ENCODE measurements around the gene BHLHE23. TPM values are rescaled to one million over a fixed set of nuclear protein-coding genes. Genes with fewer than 3 reads are reported as not detected.

BHLHE23 gene
- total RNA-seq, 1 experiment from 2014 or later: not detected

- Histone ChIP-seq H3K9me3 (ENCODE audit: low read length) (no peaks in the 10 kb centered on the region), H3K36me3 (ENCODE audit: insufficient read depth, low read length) (0 out of 2 replicates have a peak, but pooled peaks cover 4% of the 10 kb centered on the region), H3K27ac (ENCODE audit: low read length) (no peak overlapping the region), H3K27me3 (ENCODE audit: low read length) (no peaks in the 10 kb centered on the region), H3K79me2 (ENCODE audit: low read length) (no peaks in the 10 kb centered on the region), H3K4me1 (ENCODE audit: low read length) (peaks cover 4% of the 10 kb centered on the region), H3K9me2 (replicated peaks; ENCODE audit: insufficient read depth, low read length) (no peaks in the 10 kb centered on the region), H3K9ac (ENCODE audit: low read length) (no peak overlapping the region), H2AFZ (ENCODE audit: low read length) (no peak overlapping the region), H4K20me1 (ENCODE audit: insufficient read depth, low read depth, low read length) (no peaks in the 10 kb centered on the region; the same call in 1 of the 2 replicates), H3K4me3 (ENCODE audit: low read length) (no peak overlapping the region), H3K4me2 (ENCODE audit: low read depth, low read length, poor library complexity, severe bottlenecking) (no peak overlapping the region)
- peak; percentile 52 for DNase-seq
These were observed 38.2 kb downstream of the BHLHE23 start for GRCh38 chr20:62968378-62969178.

- Histone ChIP-seq H3K27ac (ENCODE audit: low read length) (no peak overlapping the region), H3K9me2 (replicated peaks; ENCODE audit: insufficient read depth, low read length) (no peaks in the 10 kb centered on the region), H3K79me2 (ENCODE audit: low read length) (no peaks in the 10 kb centered on the region), H2AFZ (ENCODE audit: low read length) (no peak overlapping the region), H3K36me3 (ENCODE audit: insufficient read depth, low read length) (0 out of 2 replicates have a peak, but pooled peaks cover 4% of the 10 kb centered on the region), H3K27me3 (ENCODE audit: low read length) (no peaks in the 10 kb centered on the region), H3K4me2 (ENCODE audit: low read depth, low read length, poor library complexity, severe bottlenecking) (no peak overlapping the region), H3K9me3 (ENCODE audit: low read length) (no peaks in the 10 kb centered on the region), H4K20me1 (ENCODE audit: insufficient read depth, low read depth, low read length) (no peaks in the 10 kb centered on the region; the same call in 1 of the 2 replicates), H3K4me3 (ENCODE audit: low read length) (no peak overlapping the region), H3K4me1 (ENCODE audit: low read length) (peaks cover 4% of the 10 kb centered on the region), H3K9ac (ENCODE audit: low read length) (no peak overlapping the region)
- no peak for DNase-seq
These were observed 39.0 kb downstream of the BHLHE23 start for GRCh38 chr20:62967628-62968351.

GRCh38 chr20:62967149-62967501, 39.6 kb downstream of the BHLHE23 start:
- DNase-seq: no peak
- no peaks in the 10 kb centered on the region for H3K9me3 ChIP-seq (ENCODE audit: low read length)
- no peaks in the 10 kb centered on the region for H3K79me2 ChIP-seq (ENCODE audit: low read length)
- no peak overlapping the region for H3K9ac ChIP-seq (ENCODE audit: low read length)
- no peak overlapping the region for H2AFZ ChIP-seq (ENCODE audit: low read length)
- H3K27ac ChIP-seq (ENCODE audit: low read length): no peak overlapping the region
- no peaks in the 10 kb centered on the region; the same call in 1 of the 2 replicates for H4K20me1 ChIP-seq (ENCODE audit: insufficient read depth, low read depth, low read length)
- H3K27me3 ChIP-seq (ENCODE audit: low read length): no peaks in the 10 kb centered on the region
- H3K4me2 ChIP-seq (ENCODE audit: low read depth, low read length, poor library complexity, severe bottlenecking): no peak overlapping the region
- H3K9me2 ChIP-seq (replicated peaks; ENCODE audit: insufficient read depth, low read length): no peaks in the 10 kb centered on the region
- 0 out of 2 replicates have a peak, but pooled peaks cover 4% of the 10 kb centered on the region for H3K36me3 ChIP-seq (ENCODE audit: insufficient read depth, low read length)
- no peaks in the 10 kb centered on the region for H3K4me1 ChIP-seq (ENCODE audit: low read length)
- H3K4me3 ChIP-seq (ENCODE audit: low read length): no peak overlapping the region

GRCh38 chr20:62966212-62967148, 40.3 kb downstream of the BHLHE23 start:
- Histone ChIP-seq H3K9ac (ENCODE audit: low read length) (no peak overlapping the region), H3K4me1 (ENCODE audit: low read length) (no peaks in the 10 kb centered on the region), H3K27me3 (ENCODE audit: low read length) (no peaks in the 10 kb centered on the region), H4K20me1 (ENCODE audit: insufficient read depth, low read depth, low read length) (no peaks in the 10 kb centered on the region; the same call in 1 of the 2 replicates), H3K4me2 (ENCODE audit: low read depth, low read length, poor library complexity, severe bottlenecking) (no peak overlapping the region), H3K9me2 (replicated peaks; ENCODE audit: insufficient read depth, low read length) (no peaks in the 10 kb centered on the region), H2AFZ (ENCODE audit: low read length) (no peak overlapping the region), H3K4me3 (ENCODE audit: low read length) (no peak overlapping the region), H3K27ac (ENCODE audit: low read length) (no peak overlapping the region), H3K36me3 (ENCODE audit: insufficient read depth, low read length) (0 out of 2 replicates have a peak, but pooled peaks cover 4% of the 10 kb centered on the region), H3K9me3 (ENCODE audit: low read length) (no peaks in the 10 kb centered on the region), H3K79me2 (ENCODE audit: low read length) (no peaks in the 10 kb centered on the region)
- no peak for DNase-seq

- no peak overlapping the region for H3K4me2 ChIP-seq (ENCODE audit: low read depth, low read length, poor library complexity, severe bottlenecking)
- H4K20me1 ChIP-seq (ENCODE audit: insufficient read depth, low read depth, low read length): no peaks in the 10 kb centered on the region; the same call in 1 of the 2 replicates
- H3K9ac ChIP-seq (ENCODE audit: low read length): no peak overlapping the region
- no peaks in the 10 kb centered on the region for H3K9me3 ChIP-seq (ENCODE audit: low read length)
- H3K79me2 ChIP-seq (ENCODE audit: low read length): no peaks in the 10 kb centered on the region
- H3K4me3 ChIP-seq (ENCODE audit: low read length): no peak overlapping the region
- no peak for DNase-seq
- no peak overlapping the region for H2AFZ ChIP-seq (ENCODE audit: low read length)
- no peak overlapping the region for H3K27ac ChIP-seq (ENCODE audit: low read length)
- no peaks in the 10 kb centered on the region for H3K9me2 ChIP-seq (replicated peaks; ENCODE audit: insufficient read depth, low read length)
- no peaks in the 10 kb centered on the region for H3K4me1 ChIP-seq (ENCODE audit: low read length)
- H3K27me3 ChIP-seq (ENCODE audit: low read length): no peaks in the 10 kb centered on the region
- 0 out of 2 replicates have a peak, but pooled peaks cover 4% of the 10 kb centered on the region for H3K36me3 ChIP-seq (ENCODE audit: insufficient read depth, low read length)
These were observed 41.4 kb downstream of the BHLHE23 start for GRCh38 chr20:62965363-62965771.

GRCh38 chr20:62964700-62965099, 42.1 kb downstream of the BHLHE23 start:
- Histone ChIP-seq H4K20me1 (ENCODE audit: insufficient read depth, low read depth, low read length) (no peaks in the 10 kb centered on the region; the same call in 1 of the 2 replicates), H3K9ac (ENCODE audit: low read length) (no peak overlapping the region), H3K36me3 (ENCODE audit: insufficient read depth, low read length) (0 out of 2 replicates have a peak, but pooled peaks cover 4% of the 10 kb centered on the region), H3K27ac (ENCODE audit: low read length) (no peak overlapping the region), H3K79me2 (ENCODE audit: low read length) (no peaks in the 10 kb centered on the region), H3K9me2 (replicated peaks; ENCODE audit: insufficient read depth, low read length) (no peaks in the 10 kb centered on the region), H3K9me3 (ENCODE audit: low read length) (no peaks in the 10 kb centered on the region), H3K4me3 (ENCODE audit: low read length) (no peak overlapping the region), H3K4me1 (ENCODE audit: low read length) (no peaks in the 10 kb centered on the region), H2AFZ (ENCODE audit: low read length) (no peak overlapping the region), H3K4me2 (ENCODE audit: low read depth, low read length, poor library complexity, severe bottlenecking) (no peak overlapping the region), H3K27me3 (ENCODE audit: low read length) (no peaks in the 10 kb centered on the region)
- no peak for DNase-seq

- Histone ChIP-seq H3K27me3 (ENCODE audit: low read length) (no peaks in the 10 kb centered on the region), H3K4me3 (ENCODE audit: low read length) (no peak overlapping the region), H4K20me1 (ENCODE audit: insufficient read depth, low read depth, low read length) (no peaks in the 10 kb centered on the region; the same call in 1 of the 2 replicates), H3K36me3 (ENCODE audit: insufficient read depth, low read length) (0 out of 2 replicates have a peak, but pooled peaks cover 4% of the 10 kb centered on the region), H3K4me2 (ENCODE audit: low read depth, low read length, poor library complexity, severe bottlenecking) (no peak overlapping the region), H3K4me1 (ENCODE audit: low read length) (no peaks in the 10 kb centered on the region), H3K9ac (ENCODE audit: low read length) (no peak overlapping the region), H3K9me2 (replicated peaks; ENCODE audit: insufficient read depth, low read length) (no peaks in the 10 kb centered on the region), H3K9me3 (ENCODE audit: low read length) (no peaks in the 10 kb centered on the region), H3K79me2 (ENCODE audit: low read length) (no peaks in the 10 kb centered on the region), H2AFZ (ENCODE audit: low read length) (no peak overlapping the region), H3K27ac (ENCODE audit: low read length) (no peak overlapping the region)
- no peak for DNase-seq
These were observed 43.0 kb downstream of the BHLHE23 start for GRCh38 chr20:62963614-62964397.

All from Karpas-422 (cell line).